Measurements from ENCODE around the gene TEX13D. TPM values are rescaled to one million over a fixed set of nuclear protein-coding genes. Genes with fewer than 3 reads are reported as not detected.
"Not testable (repeated sequence)": the region's sequence is repeated elsewhere in the genome, so short reads cannot be mapped to it uniquely, and the experiment has no call there.

Gene TEX13D
- not detected for polyA plus RNA-seq

DNA sequence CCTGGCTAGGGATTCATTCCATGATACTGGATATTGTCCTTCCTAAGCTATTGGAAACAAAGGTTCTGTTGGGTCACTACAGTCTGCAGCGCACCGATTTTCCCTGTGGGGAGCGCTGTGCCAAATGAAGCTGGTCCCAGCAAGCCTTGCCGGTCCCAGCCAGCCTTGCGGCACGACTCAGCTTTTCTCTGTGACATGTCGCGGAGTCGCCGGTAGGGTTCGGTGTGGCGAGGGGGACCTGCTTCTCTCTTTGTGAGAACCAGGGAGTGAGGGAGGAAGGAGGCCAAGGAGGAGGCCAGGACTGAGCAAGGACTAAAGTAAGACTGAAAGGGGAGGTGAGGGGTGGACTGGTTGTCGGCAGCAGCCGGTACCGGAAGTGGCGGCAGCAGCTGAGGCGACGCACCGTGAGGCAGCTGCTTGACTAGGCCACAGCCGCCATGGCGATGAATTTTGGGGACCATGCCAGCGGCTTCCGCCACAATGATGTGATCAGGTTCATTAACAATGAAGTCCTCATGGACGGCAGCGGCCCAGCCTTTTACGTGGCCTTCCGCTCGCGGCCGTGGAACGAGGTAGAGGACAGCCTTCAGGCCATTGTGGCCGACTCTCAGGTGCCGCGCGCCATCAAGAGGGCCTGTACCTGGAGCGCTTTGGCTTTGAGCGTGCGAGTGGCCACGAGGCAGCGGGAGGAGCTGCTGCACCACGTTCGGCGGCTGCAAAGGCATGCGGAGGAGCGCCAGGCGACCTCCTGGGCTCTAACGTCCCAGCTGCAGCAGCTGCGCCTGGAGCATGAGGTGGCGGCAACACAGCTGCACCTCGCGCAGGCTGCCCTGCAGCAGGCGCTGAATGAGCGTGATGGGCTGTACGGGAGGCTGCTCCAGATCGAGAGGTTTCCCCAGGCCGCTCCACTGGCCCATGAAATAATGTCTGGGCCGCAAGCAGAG is at the start of gene TEX13D:
TSS of gene TEX13D (plus strand) at position 180 of the 944 bp plus-strand sequence. CDS start at position 438, 258 bp downstream.
- Mint-ChIP-seq H3K36me3 (no peaks in the 10 kb centered on the region), H3K27me3 (ENCODE audit: low read depth in 3 of 3) (peaks cover 0 to 5% (median under 1%) of the 10 kb centered on the region in 3 donors)

DNA sequence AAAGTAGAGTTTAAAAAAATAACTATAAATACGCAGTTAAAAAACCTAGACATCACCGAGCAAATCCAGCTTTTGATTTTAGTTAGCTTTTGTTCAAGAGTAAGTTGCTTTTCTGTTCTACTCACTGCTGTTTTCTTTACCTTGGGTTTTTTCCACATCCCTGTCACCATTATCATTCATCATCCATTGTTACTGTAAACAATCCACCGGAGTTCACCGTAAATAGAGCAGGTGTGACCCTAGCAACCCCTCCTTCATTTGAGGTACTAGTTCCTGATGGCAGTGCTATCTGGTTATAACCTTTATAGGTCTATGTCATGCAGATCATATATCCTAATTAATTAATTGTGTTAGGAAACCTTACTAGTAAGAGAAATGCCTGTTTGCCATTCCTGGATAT is 43.0 kb upstream of the TEX13D start:
- H3K27ac Mint-ChIP-seq: no peak overlapping the region
- no peaks in the 10 kb centered on the region for H3K4me1 Mint-ChIP-seq
- H3K36me3 Mint-ChIP-seq: no peaks in the 10 kb centered on the region

More for the DNA sequence above, at the start of gene TEX13D:
- H3K4me1 Mint-ChIP-seq: peaks cover 10 to 22% of the 10 kb centered on the region in 2 donors
- no peaks in the 10 kb centered on the region for H3K9me3 Mint-ChIP-seq
- no peak for DNase-seq
- no peak within 1 kb of the TSS for H3K27ac Mint-ChIP-seq
- H3K4me3 Mint-ChIP-seq: no peak within 1 kb of the TSS

GRCh38 chrX:124293810-124294209 is 38.6 kb upstream of the TEX13D start:
- DNase-seq: no peak
- Mint-ChIP-seq H3K9me3 (no peaks in the 10 kb centered on the region), H3K36me3 (no peaks in the 10 kb centered on the region), H3K27me3 (ENCODE audit: low read depth in 3 of 3) (peaks cover 0 to 2% (median 0%) of the 10 kb centered on the region in 3 donors), H3K4me1 (no peaks in the 10 kb centered on the region), H3K4me3 (no peak overlapping the region), H3K27ac (no peak overlapping the region)

More for the DNA sequence above, 43.0 kb upstream of the TEX13D start:
- Mint-ChIP-seq H3K27me3 (ENCODE audit: low read depth in 3 of 3) (no peaks in the 10 kb centered on the region), H3K9me3 (no peaks in the 10 kb centered on the region), H3K4me3 (no peak overlapping the region)
- no peak for DNase-seq

DNA sequence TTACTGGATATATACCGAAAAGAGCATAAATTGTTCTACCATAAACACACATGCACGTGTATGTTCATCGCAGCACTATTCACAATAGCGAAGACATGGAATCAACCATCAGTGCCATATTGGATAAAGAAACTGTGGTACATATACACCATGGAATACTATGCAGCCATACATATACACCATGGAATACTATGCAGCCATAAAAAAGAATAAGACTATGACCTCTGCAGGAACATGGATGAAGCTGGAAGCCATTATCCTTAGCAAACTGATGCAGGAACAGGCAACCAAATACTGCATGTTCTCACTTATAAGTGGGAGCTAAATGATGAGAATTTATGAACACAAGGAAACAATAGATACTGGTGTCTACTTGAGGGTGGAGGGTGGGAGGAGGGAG is 33.1 kb upstream of the TEX13D start:
- not testable (repeated sequence) for H3K9me3 Mint-ChIP-seq; H3K27me3 Mint-ChIP-seq (ENCODE audit: low read depth in 3 of 3); H3K27ac Mint-ChIP-seq; DNase-seq; H3K4me3 Mint-ChIP-seq; H3K36me3 Mint-ChIP-seq
- peaks cover 6 to 14% of the 10 kb centered on the region in 2 donors for H3K4me1 Mint-ChIP-seq

- H3K27ac Mint-ChIP-seq: peak overlapping the region in 2 of 6 donors; percentile 15 to 49
Measured at GRCh38 chrX:124300405-124300804, 32.1 kb upstream of the TEX13D start.

GRCh38 chrX:124307253-124307907 is 25.1 kb upstream of the TEX13D start:
- no peaks in the 10 kb centered on the region for H3K4me1 Mint-ChIP-seq
- no peak overlapping the region for H3K27ac Mint-ChIP-seq
- H3K27me3 Mint-ChIP-seq (ENCODE audit: low read depth in 3 of 3): peaks cover 2 to 5% (median 4%) of the 10 kb centered on the region in 3 donors
- no peaks in the 10 kb centered on the region for H3K9me3 Mint-ChIP-seq
- no peak overlapping the region for H3K4me3 Mint-ChIP-seq
- no peaks in the 10 kb centered on the region for H3K36me3 Mint-ChIP-seq
- no peak for DNase-seq

More at GRCh38 chrX:124300405-124300804, 32.1 kb upstream of the TEX13D start:
- Mint-ChIP-seq H3K4me3 (peak overlapping the region in 2 of 5 donors; percentile 44 to 55), H3K36me3 (no peaks in the 10 kb centered on the region), H3K27me3 (ENCODE audit: low read depth in 3 of 3) (peaks cover 2 to 4% (median 2%) of the 10 kb centered on the region in 3 donors), H3K4me1 (peaks cover 6 to 14% of the 10 kb centered on the region in 2 donors), H3K9me3 (peaks cover 0 to 2% (median 0%) of the 10 kb centered on the region in 6 donors)
- DNase-seq: peak; percentile 2 to 34 (median 19)

DNA sequence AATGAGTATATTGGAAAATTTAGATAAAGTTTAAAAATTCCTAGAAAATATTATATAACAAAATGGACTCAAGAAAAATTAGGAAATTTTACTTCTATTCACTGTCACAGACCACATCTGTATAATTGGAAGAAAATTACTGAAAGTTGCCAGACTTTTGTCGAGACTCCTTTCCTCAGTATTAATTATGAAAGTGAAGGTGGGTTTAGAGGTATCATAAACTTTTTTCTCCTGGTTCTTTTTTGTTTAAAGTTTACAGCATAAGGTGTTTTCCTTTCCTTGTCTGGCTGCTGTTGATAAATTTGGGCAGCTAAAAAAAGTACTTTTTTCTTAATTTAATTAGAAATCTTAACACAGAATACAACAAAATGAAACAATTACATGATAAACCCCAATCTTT is 6.7 kb upstream of the TEX13D start:
- Mint-ChIP-seq H3K4me3 (no peak overlapping the region), H3K27ac (no peak overlapping the region)

DNA sequence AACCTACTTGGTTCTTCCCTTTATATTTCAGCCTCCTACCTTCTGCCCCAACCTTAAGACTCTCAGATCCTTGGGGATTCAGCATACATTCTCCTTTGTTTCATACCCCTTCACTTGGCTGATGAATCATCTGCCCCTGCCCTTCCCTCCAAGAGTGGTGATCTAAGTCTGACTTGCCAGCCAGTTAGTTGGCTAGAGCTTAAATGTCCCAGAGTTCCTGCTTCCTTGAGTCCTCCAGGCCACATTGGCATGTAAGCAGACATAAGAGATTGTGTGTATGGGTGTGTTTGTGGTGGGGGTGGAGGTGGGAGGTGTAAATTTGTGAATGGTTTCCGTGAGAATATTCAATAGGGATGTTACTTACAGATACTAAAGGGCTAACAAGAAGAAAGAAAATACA is 3.7 kb upstream of the TEX13D start:
- Mint-ChIP-seq H3K36me3 (no peaks in the 10 kb centered on the region), H3K27ac (no peak overlapping the region), H3K4me1 (no peaks in the 10 kb centered on the region), H3K4me3 (no peak overlapping the region), H3K9me3 (no peaks in the 10 kb centered on the region), H3K27me3 (ENCODE audit: low read depth in 3 of 3) (peaks cover 2 to 6% (median 3%) of the 10 kb centered on the region in 3 donors)
- no peak for DNase-seq

More for the DNA sequence above, 6.7 kb upstream of the TEX13D start:
- Mint-ChIP-seq H3K9me3 (no peaks in the 10 kb centered on the region), H3K36me3 (no peaks in the 10 kb centered on the region), H3K27me3 (ENCODE audit: low read depth in 3 of 3) (peaks cover 2 to 6% (median 3%) of the 10 kb centered on the region in 3 donors), H3K4me1 (no peaks in the 10 kb centered on the region)
- no peak for DNase-seq

GRCh38 chrX:124333862-124334261 is 1.4 kb downstream of the TEX13D start:
- H3K27ac Mint-ChIP-seq: peak overlapping the region in 1 of 6 donors; percentile 53
- H3K9me3 Mint-ChIP-seq: no peaks in the 10 kb centered on the region
- DNase-seq: no peak
- H3K4me3 Mint-ChIP-seq: no peak overlapping the region
- peaks cover 0 to 5% (median 0%) of the 10 kb centered on the region in 3 donors for H3K27me3 Mint-ChIP-seq (ENCODE audit: low read depth in 3 of 3)
- no peaks in the 10 kb centered on the region for H3K36me3 Mint-ChIP-seq
- peaks cover 10 to 27% of the 10 kb centered on the region in 2 donors for H3K4me1 Mint-ChIP-seq

GRCh38 chrX:124334555-124334954 is 2.1 kb downstream of the TEX13D start:
- not testable (repeated sequence) for H3K4me3 Mint-ChIP-seq; H3K27ac Mint-ChIP-seq; H3K9me3 Mint-ChIP-seq; H3K36me3 Mint-ChIP-seq; H3K27me3 Mint-ChIP-seq (ENCODE audit: low read depth in 3 of 3); DNase-seq
- peaks cover 16 to 33% of the 10 kb centered on the region in 2 donors for H3K4me1 Mint-ChIP-seq

- H3K9me3 Mint-ChIP-seq: no peaks in the 10 kb centered on the region
- H3K36me3 Mint-ChIP-seq: no peaks in the 10 kb centered on the region
- H3K27me3 Mint-ChIP-seq (ENCODE audit: low read depth in 3 of 3): peaks cover 0 to 5% (median 5%) of the 10 kb centered on the region in 3 donors
- H3K27ac Mint-ChIP-seq: peak overlapping the region in 1 of 6 donors; percentile 38
- DNase-seq: no peak
- peaks cover 18 to 39% of the 10 kb centered on the region in 2 donors for H3K4me1 Mint-ChIP-seq
- H3K4me3 Mint-ChIP-seq: no peak overlapping the region
Measured at GRCh38 chrX:124335598-124335997, 3.1 kb downstream of the TEX13D start.

DNA sequence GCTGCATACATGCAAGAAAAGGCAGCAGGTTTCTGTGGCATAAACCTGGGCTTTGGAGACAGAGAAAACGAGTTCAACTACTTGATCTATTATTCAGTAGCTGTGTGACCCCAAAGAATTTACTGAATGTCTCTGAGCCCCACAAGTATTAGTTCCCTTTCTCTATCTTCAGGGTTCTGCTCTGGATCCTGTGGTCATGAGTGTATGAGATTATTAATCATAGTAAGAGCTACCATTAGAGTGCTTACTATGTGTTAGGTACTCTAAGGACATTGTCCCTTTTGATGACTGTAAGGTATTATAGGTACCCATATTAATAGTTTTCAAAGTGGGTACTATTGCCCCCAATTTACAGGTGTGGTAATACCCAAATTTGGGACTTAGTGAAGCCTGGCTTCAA is 5.5 kb downstream of the TEX13D start:
- H3K4me1 Mint-ChIP-seq: peaks cover 40 to 62% of the 10 kb centered on the region in 2 donors
- H3K27me3 Mint-ChIP-seq (ENCODE audit: low read depth in 3 of 3): peaks cover 0 to 5% (median 5%) of the 10 kb centered on the region in 3 donors
- H3K4me3 Mint-ChIP-seq: no peak overlapping the region
- no peaks in the 10 kb centered on the region for H3K36me3 Mint-ChIP-seq
- no peaks in the 10 kb centered on the region for H3K9me3 Mint-ChIP-seq
- no peak for DNase-seq
- H3K27ac Mint-ChIP-seq: no peak overlapping the region

- Mint-ChIP-seq H3K4me1 (peaks cover 50 to 72% of the 10 kb centered on the region in 2 donors), H3K27ac (peak overlapping the region; percentile 10 to 89 (median 76)), H3K9me3 (no peaks in the 10 kb centered on the region), H3K36me3 (no peaks in the 10 kb centered on the region), H3K27me3 (ENCODE audit: low read depth in 3 of 3) (peaks cover 1 to 5% (median 3%) of the 10 kb centered on the region in 3 donors), H3K4me3 (peak overlapping the region; percentile 5 to 67 (median 55))
- peak; percentile 72 to 76 (median 75) for DNase-seq
Measured at GRCh38 chrX:124338733-124339514, 6.5 kb downstream of the TEX13D start.

Data from immature natural killer cell (primary cell).